ENCODE measurements around the gene SLC27A4. TPM values are rescaled to one million over a fixed set of nuclear protein-coding genes. Genes with fewer than 3 reads are reported as not detected.

SLC27A4 gene
- 4.8 TPM for polyA plus RNA-seq (2012; ENCODE audit: low read depth, missing spikeins)

- TF ChIP-seq POLR2A (IDR thresholded peaks at IDR 0.05; ENCODE audit: low read depth, low read length) (no peak), POLR2AphosphoS5 (IDR thresholded peaks at IDR 0.05; ENCODE audit: low read depth, low read length) (no peak), PAX5 (IDR thresholded peaks at IDR 0.05; ENCODE audit: insufficient read depth, low read length, severe bottlenecking) (no peak), SPI1 (IDR thresholded peaks at IDR 0.05; ENCODE audit: low read depth, low read length) (no peak), TAF1 (IDR thresholded peaks at IDR 0.05; ENCODE audit: low read depth, low read length) (no peak), POU2F2 (IDR thresholded peaks at IDR 0.05; ENCODE audit: low read depth, low read length) (no peak)
- DNase-seq (ENCODE audit: insufficient read length, low spot score) = peak; percentile 95
- peak; percentile 91 for FAIRE-seq
These were observed at the start of gene SLC27A4 for GRCh38 chr9:128339761-128340690. TSS of gene SLC27A4 (plus strand) at chr9:128340527. CDS start at chr9:128343133, 2,606 bp downstream.

- DNase-seq (ENCODE audit: insufficient read length, low spot score) (no peak), FAIRE-seq (no peak)
- TF ChIP-seq POLR2AphosphoS5 (IDR thresholded peaks at IDR 0.05; ENCODE audit: low read depth, low read length) (no peak), SPI1 (IDR thresholded peaks at IDR 0.05; ENCODE audit: low read depth, low read length) (no peak), POU2F2 (IDR thresholded peaks at IDR 0.05; ENCODE audit: low read depth, low read length) (no peak), PAX5 (IDR thresholded peaks at IDR 0.05; ENCODE audit: insufficient read depth, low read length, severe bottlenecking) (no peak), TAF1 (IDR thresholded peaks at IDR 0.05; ENCODE audit: low read depth, low read length) (no peak), POLR2A (IDR thresholded peaks at IDR 0.05; ENCODE audit: low read depth, low read length) (no peak)
These were observed 48.3 kb upstream of the SLC27A4 start for GRCh38 chr9:128292009-128292408.

GRCh38 chr9:128293091-128293490 lies 47.2 kb upstream of the SLC27A4 start:
- TF ChIP-seq POLR2A (IDR thresholded peaks at IDR 0.05; ENCODE audit: low read depth, low read length) (no peak), TAF1 (IDR thresholded peaks at IDR 0.05; ENCODE audit: low read depth, low read length) (no peak), PAX5 (IDR thresholded peaks at IDR 0.05; ENCODE audit: insufficient read depth, low read length, severe bottlenecking) (no peak), POLR2AphosphoS5 (IDR thresholded peaks at IDR 0.05; ENCODE audit: low read depth, low read length) (no peak), POU2F2 (IDR thresholded peaks at IDR 0.05; ENCODE audit: low read depth, low read length) (no peak), SPI1 (IDR thresholded peaks at IDR 0.05; ENCODE audit: low read depth, low read length) (no peak)
- FAIRE-seq (no peak), DNase-seq (ENCODE audit: insufficient read length, low spot score) (no peak)

GRCh38 chr9:128294142-128294541 lies 46.2 kb upstream of the SLC27A4 start:
- TF ChIP-seq POU2F2 (IDR thresholded peaks at IDR 0.05; ENCODE audit: low read depth, low read length) (no peak), TAF1 (IDR thresholded peaks at IDR 0.05; ENCODE audit: low read depth, low read length) (no peak), POLR2AphosphoS5 (IDR thresholded peaks at IDR 0.05; ENCODE audit: low read depth, low read length) (no peak), PAX5 (IDR thresholded peaks at IDR 0.05; ENCODE audit: insufficient read depth, low read length, severe bottlenecking) (no peak)
- FAIRE-seq (no peak), DNase-seq (ENCODE audit: insufficient read length, low spot score) (no peak)

- TF ChIP-seq PAX5 (IDR thresholded peaks at IDR 0.05; ENCODE audit: insufficient read depth, low read length, severe bottlenecking) (no peak), POLR2A (IDR thresholded peaks at IDR 0.05; ENCODE audit: low read depth, low read length) (no peak), SPI1 (IDR thresholded peaks at IDR 0.05; ENCODE audit: low read depth, low read length) (no peak), POU2F2 (IDR thresholded peaks at IDR 0.05; ENCODE audit: low read depth, low read length) (no peak)
- DNase-seq (ENCODE audit: insufficient read length, low spot score) (no peak), FAIRE-seq (no peak)
These were observed 43.7 kb upstream of the SLC27A4 start for GRCh38 chr9:128296340-128297220.

GRCh38 chr9:128297221-128297773 lies 43.0 kb upstream of the SLC27A4 start:
- TF ChIP-seq POLR2AphosphoS5 (IDR thresholded peaks at IDR 0.05; ENCODE audit: low read depth, low read length) (no peak), TAF1 (IDR thresholded peaks at IDR 0.05; ENCODE audit: low read depth, low read length) (no peak), POU2F2 (IDR thresholded peaks at IDR 0.05; ENCODE audit: low read depth, low read length) (no peak), SPI1 (IDR thresholded peaks at IDR 0.05; ENCODE audit: low read depth, low read length) (no peak), PAX5 (IDR thresholded peaks at IDR 0.05; ENCODE audit: insufficient read depth, low read length, severe bottlenecking) (no peak), POLR2A (IDR thresholded peaks at IDR 0.05; ENCODE audit: low read depth, low read length) (no peak)
- DNase-seq (ENCODE audit: insufficient read length, low spot score) (no peak), FAIRE-seq (no peak)

GRCh38 chr9:128298535-128299482 lies 41.5 kb upstream of the SLC27A4 start:
- DNase-seq (ENCODE audit: insufficient read length, low spot score) (no peak), FAIRE-seq (no peak)
- TF ChIP-seq PAX5 (IDR thresholded peaks at IDR 0.05; ENCODE audit: insufficient read depth, low read length, severe bottlenecking) = no peak
- TF ChIP-seq SPI1 (IDR thresholded peaks at IDR 0.05; ENCODE audit: low read depth, low read length) = no peak
- no peak for TF ChIP-seq POU2F2 (IDR thresholded peaks at IDR 0.05; ENCODE audit: low read depth, low read length)
- no peak for TF ChIP-seq POLR2AphosphoS5 (IDR thresholded peaks at IDR 0.05; ENCODE audit: low read depth, low read length)
- TF ChIP-seq TAF1 (IDR thresholded peaks at IDR 0.05; ENCODE audit: low read depth, low read length) = no peak
- no peak for TF ChIP-seq POLR2A (IDR thresholded peaks at IDR 0.05; ENCODE audit: low read depth, low read length)
